Neural progenitor cell (in vitro differentiated cells): ENCODE measurements around the gene GRIN3B. TPM values are rescaled to one million over a fixed set of nuclear protein-coding genes. Genes with fewer than 3 reads are reported as not detected.
"Not testable (repeated sequence)": the region's sequence is repeated elsewhere in the genome, so short reads cannot be mapped to it uniquely, and the experiment has no call there.

ENCODE experiments used
- DNase-seq: peaks from one replicate; pipeline ENCODE4 v3.0.0-alpha.2; 2016; ENCODE audit warnings: low spot score
- H2AFZ ChIP-seq: fragments of 200-600 bp; sonication (generic); replicated peaks from 2 replicates; pipeline ENCODE4 v1.6.1; 2016; ENCODE audit warnings: antibody characterized with exemption
- H3F3A ChIP-seq: fragments of 200-600 bp; sonication (generic); 2 replicates; pipeline ENCODE4 v1.6.1; 2016; ENCODE audit warnings: antibody characterized with exemption, low read depth
- H3K27ac ChIP-seq: fragments of 200-600 bp; sonication (generic); 2 replicates; pipeline ENCODE4 v1.5.1; 2016; ENCODE audit warnings: mild to moderate bottlenecking
- H3K27me3 ChIP-seq: fragments of 200-600 bp; sonication (generic); 2 replicates; pipeline ENCODE4 v1.6.1; 2016; ENCODE audit warnings: mild to moderate bottlenecking, moderate library complexity
- H3K36me3 ChIP-seq: fragments of 200-600 bp; sonication (generic); 2 replicates; pipeline ENCODE4 v1.5.1; 2016
- H3K4me1 ChIP-seq: fragments of 200-600 bp; sonication (generic); 2 replicates; pipeline ENCODE4 v1.6.1; 2016; ENCODE audit warnings: mixed run types
- H3K4me2 ChIP-seq: fragments of 200-600 bp; sonication (generic); 2 replicates; pipeline ENCODE4 v1.6.1; 2016
- H3K4me3 ChIP-seq: fragments of 200-600 bp; sonication (generic); 2 replicates; pipeline ENCODE4 v1.5.1; 2016
- H3K79me2 ChIP-seq: fragments of 200-600 bp; sonication (generic); 2 replicates; pipeline ENCODE4 v1.6.1; 2016; ENCODE audit warnings: low read depth
- H3K9ac ChIP-seq: fragments of 200-600 bp; sonication (generic); 2 replicates; pipeline ENCODE4 v1.6.1; 2016
- H3K9me3 ChIP-seq: fragments of 200-600 bp; sonication (generic); 2 replicates; pipeline ENCODE4 v1.5.1; 2016; ENCODE audit warnings: low read depth
- H4K20me1 ChIP-seq: fragments of 200-600 bp; sonication (generic); 2 replicates; pipeline ENCODE4 v1.6.1; 2016; ENCODE audit warnings: low read depth
- H3K27ac Mint-ChIP-seq: 3 replicates; pipeline ENCODE4 v1.8.0; 2021; ENCODE audit warnings: mixed read lengths
- H3K27me3 Mint-ChIP-seq: 2 replicates; pipeline ENCODE4 v1.8.0; 2022; ENCODE audit warnings: low read depth, mild to moderate bottlenecking, inconsistent platforms, moderate library complexity, mixed read lengths; ENCODE audit not compliant: insufficient read depth
- H3K36me3 Mint-ChIP-seq: 3 replicates; pipeline ENCODE4 v1.8.0; 2021; ENCODE audit warnings: mixed read lengths
- H3K4me1 Mint-ChIP-seq: 3 replicates; pipeline ENCODE4 v1.8.0; 2021; ENCODE audit warnings: mixed read lengths
- H3K4me3 Mint-ChIP-seq: 3 replicates; pipeline ENCODE4 v1.8.0; 2021; ENCODE audit warnings: mild to moderate bottlenecking, moderate library complexity, mixed read lengths
- H3K9me3 Mint-ChIP-seq: 3 replicates; pipeline ENCODE4 v1.8.0; 2020; ENCODE audit warnings: mixed read lengths
- EZH2 ChIP-seq: fragments of 200-600 bp; sonication (generic); IDR thresholded peaks from 2 replicates; pipeline ENCODE4 v1.6.1; 2017; ENCODE audit warnings: antibody characterized with exemption, mild to moderate bottlenecking, moderate library complexity
- EZH2phosphoT487 ChIP-seq: fragments of 200-600 bp; sonication (generic); IDR thresholded peaks from 2 replicates; pipeline ENCODE4 v1.6.1; 2017; ENCODE audit warnings: antibody characterized with exemption
- total RNA-seq: library from RNA; depleted of rRNA; stranded (reverse); fragments of >200 nt; gene quantifications from 2 replicates; pipeline ENCODE4 v1.2.3, GENCODE V29; 2015; ENCODE audit warnings: low replicate concordance
- TF ChIP-seq, protein P1 (sequence below): fragments of 200-600 bp; sonication (generic); IDR thresholded peaks from 2 replicates; pipeline ENCODE4 v1.5.1; 2017; ENCODE audit warnings: antibody characterized with exemption, mild to moderate bottlenecking

Gene GRIN3B
- total RNA-seq, 1 donor from 2014 or later, result 5.9 TPM

DNA sequence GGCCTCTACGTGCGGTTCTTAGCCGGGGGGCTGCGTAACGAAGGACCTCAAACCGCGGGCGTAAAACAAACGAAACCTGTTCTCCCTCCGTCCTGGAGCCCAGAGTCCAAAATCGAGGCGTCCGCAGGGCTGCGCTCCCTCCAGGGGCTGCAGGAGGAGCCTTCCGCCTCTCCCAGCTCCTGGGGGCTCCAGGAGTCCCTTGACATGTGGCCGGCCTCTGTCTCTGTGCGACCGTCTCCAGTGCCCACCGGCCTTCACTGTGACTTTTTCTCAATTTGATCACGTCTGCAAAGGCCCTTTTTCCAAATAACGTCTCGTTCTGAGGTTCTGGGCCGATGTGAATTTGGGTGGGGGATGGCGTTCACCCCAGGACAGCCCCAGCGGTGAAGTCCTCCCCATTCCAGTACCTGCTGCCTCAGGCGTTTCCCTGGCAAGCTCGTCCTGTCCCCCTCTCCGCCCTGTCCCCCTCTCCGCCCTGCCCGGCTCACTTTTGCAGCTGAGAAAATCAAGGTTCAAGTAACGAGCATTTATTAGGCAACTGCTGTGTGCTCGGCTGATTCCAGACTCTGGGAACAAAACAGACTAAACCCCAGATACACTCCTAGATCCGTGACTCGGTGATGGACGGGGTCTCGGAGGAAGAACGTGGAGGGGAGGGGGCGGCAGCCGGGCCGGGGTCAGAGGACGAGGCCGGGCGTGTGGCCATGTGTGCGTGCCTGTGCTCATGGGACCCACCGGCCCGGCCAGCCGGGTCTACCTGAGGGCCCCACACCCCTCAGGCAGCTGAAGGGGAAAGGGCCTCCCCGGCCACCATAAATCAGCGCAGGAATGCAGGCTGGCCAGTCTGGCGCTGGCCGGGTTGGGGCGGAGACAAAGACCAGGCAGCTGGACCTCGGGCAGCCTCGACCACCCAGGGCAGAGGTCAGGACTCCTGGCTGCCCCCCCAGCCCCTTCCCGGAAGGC, 44.1 kb upstream of the GRIN3B start:
- Histone ChIP-seq H3K4me3 (no peak overlapping the region), H4K20me1 (peaks cover 61% of the 10 kb centered on the region), H3F3A (peaks cover 30% of the 10 kb centered on the region), H3K36me3 (no peaks in the 10 kb centered on the region), H3K4me1 (peaks cover 47% of the 10 kb centered on the region), H3K79me2 (peaks cover 84% of the 10 kb centered on the region), H3K27me3 (no peaks in the 10 kb centered on the region), H3K27ac (peak overlapping the region; percentile 98), H3K4me2 (peak overlapping the region; percentile 62), H3K9ac (no peak overlapping the region), H2AFZ (no peak overlapping the region), H3K9me3 (no peaks in the 10 kb centered on the region)
- Mint-ChIP-seq H3K4me3 (peak overlapping the region; percentile 72), H3K4me1 (peaks cover 45% of the 10 kb centered on the region), H3K9me3 (no peaks in the 10 kb centered on the region), H3K36me3 (peaks cover 4% of the 10 kb centered on the region), H3K27ac (peak overlapping the region; percentile 90), H3K27me3 (peaks cover 4% of the 10 kb centered on the region)
- DNase-seq, result peak; percentile 93
- TF ChIP-seq EZH2phosphoT487, result no peak
- TF ChIP-seq EZH2, result no peak
- TF ChIP-seq, protein P1, sequence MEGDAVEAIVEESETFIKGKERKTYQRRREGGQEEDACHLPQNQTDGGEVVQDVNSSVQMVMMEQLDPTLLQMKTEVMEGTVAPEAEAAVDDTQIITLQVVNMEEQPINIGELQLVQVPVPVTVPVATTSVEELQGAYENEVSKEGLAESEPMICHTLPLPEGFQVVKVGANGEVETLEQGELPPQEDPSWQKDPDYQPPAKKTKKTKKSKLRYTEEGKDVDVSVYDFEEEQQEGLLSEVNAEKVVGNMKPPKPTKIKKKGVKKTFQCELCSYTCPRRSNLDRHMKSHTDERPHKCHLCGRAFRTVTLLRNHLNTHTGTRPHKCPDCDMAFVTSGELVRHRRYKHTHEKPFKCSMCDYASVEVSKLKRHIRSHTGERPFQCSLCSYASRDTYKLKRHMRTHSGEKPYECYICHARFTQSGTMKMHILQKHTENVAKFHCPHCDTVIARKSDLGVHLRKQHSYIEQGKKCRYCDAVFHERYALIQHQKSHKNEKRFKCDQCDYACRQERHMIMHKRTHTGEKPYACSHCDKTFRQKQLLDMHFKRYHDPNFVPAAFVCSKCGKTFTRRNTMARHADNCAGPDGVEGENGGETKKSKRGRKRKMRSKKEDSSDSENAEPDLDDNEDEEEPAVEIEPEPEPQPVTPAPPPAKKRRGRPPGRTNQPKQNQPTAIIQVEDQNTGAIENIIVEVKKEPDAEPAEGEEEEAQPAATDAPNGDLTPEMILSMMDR, result no peak

DNA sequence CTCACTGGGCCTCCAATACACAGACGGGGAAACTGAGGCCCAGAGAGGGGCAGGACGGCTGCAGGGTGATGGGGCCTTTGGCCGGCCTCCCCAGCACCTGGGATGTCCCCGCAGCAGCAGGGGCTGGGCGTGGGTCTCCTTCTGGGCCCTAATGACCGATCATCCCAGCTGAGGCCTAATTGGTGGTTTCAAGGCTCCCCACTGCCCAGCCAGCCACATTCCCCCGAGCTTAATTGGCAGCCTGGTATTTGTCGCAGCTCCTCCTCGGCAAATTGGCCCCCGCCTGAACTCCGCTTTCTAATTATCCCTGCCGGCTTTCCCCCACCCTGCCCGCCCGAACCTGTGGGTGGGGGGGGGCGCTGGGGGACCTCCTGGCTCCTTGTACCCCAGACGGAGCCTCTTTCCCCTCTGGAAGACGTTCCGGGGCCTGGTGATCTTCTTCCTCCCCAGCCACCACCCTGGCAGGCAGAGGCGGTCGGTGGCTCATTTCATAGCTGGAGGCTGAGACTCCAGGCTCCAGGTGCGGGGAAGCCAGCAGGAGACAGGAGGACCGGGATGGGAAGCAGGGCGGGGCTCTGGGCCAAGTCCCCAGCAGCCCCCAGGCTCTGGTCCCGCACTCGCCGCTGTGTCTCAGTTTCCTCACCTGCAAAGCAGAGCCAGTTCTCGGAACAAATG, 43.3 kb upstream of the GRIN3B start:
- Histone ChIP-seq H3K4me3 (no peak overlapping the region), H3K79me2 (peaks cover 77% of the 10 kb centered on the region), H3K4me2 (peak overlapping the region; percentile 62), H2AFZ (no peak overlapping the region), H3K9me3 (no peaks in the 10 kb centered on the region), H3K27me3 (no peaks in the 10 kb centered on the region), H3K4me1 (peaks cover 47% of the 10 kb centered on the region), H3K27ac (peak overlapping the region; percentile 98), H3F3A (peaks cover 30% of the 10 kb centered on the region), H4K20me1 (peaks cover 53% of the 10 kb centered on the region), H3K9ac (no peak overlapping the region), H3K36me3 (no peaks in the 10 kb centered on the region)
- DNase-seq, result peak; percentile 91
- peaks cover 4% of the 10 kb centered on the region for H3K36me3 Mint-ChIP-seq
- peaks cover 2% of the 10 kb centered on the region for H3K27me3 Mint-ChIP-seq
- TF ChIP-seq, protein P1, result no peak
- TF ChIP-seq EZH2phosphoT487, result no peak
- TF ChIP-seq EZH2, result no peak
- H3K4me1 Mint-ChIP-seq, result peaks cover 45% of the 10 kb centered on the region
- peak overlapping the region; percentile 27 for H3K4me3 Mint-ChIP-seq
- no peaks in the 10 kb centered on the region for H3K9me3 Mint-ChIP-seq
- H3K27ac Mint-ChIP-seq, result peak overlapping the region; percentile 60

DNA sequence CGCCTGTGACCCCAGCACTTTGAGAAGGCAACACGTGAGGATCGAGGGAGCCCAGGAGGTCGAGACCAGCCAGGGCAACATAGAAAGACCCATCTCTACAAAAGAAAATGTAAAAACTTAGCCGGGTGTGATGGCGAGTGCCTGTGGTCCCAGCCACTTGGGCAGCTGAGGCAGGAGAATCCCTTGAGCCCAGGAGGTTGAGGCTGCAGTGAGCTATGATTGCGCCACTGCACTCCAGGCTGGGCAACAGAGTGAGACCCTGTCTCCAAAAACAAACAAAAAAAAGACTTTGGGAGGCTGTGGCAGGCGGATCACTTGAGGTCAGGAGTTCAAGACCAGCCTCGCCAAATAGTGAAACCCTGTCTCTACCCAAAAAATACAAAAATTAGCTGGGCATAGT, 42.6 kb upstream of the GRIN3B start:
- peak overlapping the region; percentile 98 for H3K27ac ChIP-seq
- Mint-ChIP-seq H3K27ac (peak overlapping the region; percentile 60), H3K4me3 (peak overlapping the region; percentile 27), H3K4me1 (peaks cover 48% of the 10 kb centered on the region)
- peaks cover 46% of the 10 kb centered on the region for H4K20me1 ChIP-seq
- not testable (repeated sequence) for H3K36me3 ChIP-seq, H3K4me3 ChIP-seq, H3K36me3 Mint-ChIP-seq, H3K27me3 Mint-ChIP-seq, H3K9me3 ChIP-seq, H2AFZ ChIP-seq, H3K27me3 ChIP-seq, H3K9me3 Mint-ChIP-seq, H3K9ac ChIP-seq, DNase-seq
- H3K4me2 ChIP-seq, result peak overlapping the region; percentile 62
- H3F3A ChIP-seq, result peaks cover 30% of the 10 kb centered on the region
- peaks cover 70% of the 10 kb centered on the region for H3K79me2 ChIP-seq
- peaks cover 45% of the 10 kb centered on the region for H3K4me1 ChIP-seq
